ENCODE measurements around the gene ARHGEF18. TPM values are rescaled to one million over a fixed set of nuclear protein-coding genes. Genes with fewer than 3 reads are reported as not detected.

Gene ARHGEF18
- total RNA-seq, 1 experiment from 2014 or later, result 48.3 TPM

GRCh38 chr19:7386308-7386707 is 37.6 kb downstream of the ARHGEF18 start:
- Histone ChIP-seq H3K4me3 (ENCODE audit: insufficient read depth, low read depth, low read length) (no peak overlapping the region), H3K27me3 (ENCODE audit: control insufficient read depth, insufficient read depth, low read length) (no peaks in the 10 kb centered on the region; the same call in 1 of the 2 replicates), H3K36me3 (replicated peaks; ENCODE audit: control insufficient read depth, insufficient read depth, low read length) (no peaks in the 10 kb centered on the region)
- DNase-seq, result peak; percentile 60

GRCh38 chr19:7386769-7387168 is 38.0 kb downstream of the ARHGEF18 start:
- H3K36me3 ChIP-seq (replicated peaks; ENCODE audit: control insufficient read depth, insufficient read depth, low read length), result no peaks in the 10 kb centered on the region
- peak; percentile 13 for DNase-seq
- H3K27me3 ChIP-seq (ENCODE audit: control insufficient read depth, insufficient read depth, low read length), result no peaks in the 10 kb centered on the region; the same call in 1 of the 2 replicates
- H3K4me3 ChIP-seq (ENCODE audit: insufficient read depth, low read depth, low read length), result no peak overlapping the region

- peak; percentile 3 for DNase-seq
- no peak overlapping the region for H3K4me3 ChIP-seq (ENCODE audit: insufficient read depth, low read depth, low read length)
- no peaks in the 10 kb centered on the region for H3K36me3 ChIP-seq (replicated peaks; ENCODE audit: control insufficient read depth, insufficient read depth, low read length)
- no peaks in the 10 kb centered on the region; the same call in 1 of the 2 replicates for H3K27me3 ChIP-seq (ENCODE audit: control insufficient read depth, insufficient read depth, low read length)
Measured at GRCh38 chr19:7391218-7391670, 42.5 kb downstream of the ARHGEF18 start.

- no peak for DNase-seq
- no peaks in the 10 kb centered on the region for H3K27me3 ChIP-seq (ENCODE audit: control insufficient read depth, insufficient read depth, low read length)
Measured at GRCh38 chr19:7393459-7393858, 44.7 kb downstream of the ARHGEF18 start.

GRCh38 chr19:7393939-7394730 is 45.4 kb downstream of the ARHGEF18 start:
- no peaks in the 10 kb centered on the region for H3K36me3 ChIP-seq (replicated peaks; ENCODE audit: control insufficient read depth, insufficient read depth, low read length)
- DNase-seq, result no peak

More at GRCh38 chr19:7393459-7393858, 44.7 kb downstream of the ARHGEF18 start:
- H3K4me3 ChIP-seq (ENCODE audit: insufficient read depth, low read depth, low read length), result no peak overlapping the region
- no peaks in the 10 kb centered on the region for H3K36me3 ChIP-seq (replicated peaks; ENCODE audit: control insufficient read depth, insufficient read depth, low read length)

GRCh38 chr19:7394731-7395359 is 46.1 kb downstream of the ARHGEF18 start:
- Histone ChIP-seq H3K4me3 (ENCODE audit: insufficient read depth, low read depth, low read length) (peak overlapping the region; percentile 89), H3K36me3 (replicated peaks; ENCODE audit: control insufficient read depth, insufficient read depth, low read length) (no peaks in the 10 kb centered on the region), H3K27me3 (ENCODE audit: control insufficient read depth, insufficient read depth, low read length) (no peaks in the 10 kb centered on the region)
- peak; percentile 99 for DNase-seq

More at GRCh38 chr19:7393939-7394730, 45.4 kb downstream of the ARHGEF18 start:
- Histone ChIP-seq H3K4me3 (ENCODE audit: insufficient read depth, low read depth, low read length) (peak overlapping the region; percentile 89), H3K27me3 (ENCODE audit: control insufficient read depth, insufficient read depth, low read length) (no peaks in the 10 kb centered on the region)

- DNase-seq, result peak; percentile 69
- no peaks in the 10 kb centered on the region for H3K36me3 ChIP-seq (replicated peaks; ENCODE audit: control insufficient read depth, insufficient read depth, low read length)
- peak overlapping the region; percentile 89 for H3K4me3 ChIP-seq (ENCODE audit: insufficient read depth, low read depth, low read length)
- H3K27me3 ChIP-seq (ENCODE audit: control insufficient read depth, insufficient read depth, low read length), result no peaks in the 10 kb centered on the region
Measured at GRCh38 chr19:7395360-7396066, 46.8 kb downstream of the ARHGEF18 start.

GRCh38 chr19:7397687-7398086 is 49.0 kb downstream of the ARHGEF18 start:
- Histone ChIP-seq H3K27me3 (ENCODE audit: control insufficient read depth, insufficient read depth, low read length) (no peaks in the 10 kb centered on the region), H3K4me3 (ENCODE audit: insufficient read depth, low read depth, low read length) (no peak overlapping the region), H3K36me3 (replicated peaks; ENCODE audit: control insufficient read depth, insufficient read depth, low read length) (no peaks in the 10 kb centered on the region)
- no peak for DNase-seq

Other genes with a start within 250 kb of the ARHGEF18 start
- 10.0 and 13.6 TPM in 2 replicates for gene INSR, start 54.5 kb upstream of the ARHGEF18 start, total RNA-seq (2014; rRNA removed; shearing (Covaris generic))
- 2.4 and 3.5 TPM in 2 replicates for gene PEX11G, start 140.1 kb downstream of the ARHGEF18 start, total RNA-seq (2014; rRNA removed; shearing (Covaris generic))
- 52.1 and 54.8 TPM in 2 replicates for gene ZNF358, start 167.2 kb downstream of the ARHGEF18 start, total RNA-seq (2014; rRNA removed; shearing (Covaris generic))
- 6.8 and 6.9 TPM in 2 replicates for gene MCOLN1, start 173.7 kb downstream of the ARHGEF18 start, total RNA-seq (2014; rRNA removed; shearing (Covaris generic))
- gene PNPLA6, start 186.8 kb downstream of the ARHGEF18 start, total RNA-seq (2014; rRNA removed; shearing (Covaris generic)), result 87.4 and 114 TPM in 2 replicates
- gene CAMSAP3, start 246.9 kb downstream of the ARHGEF18 start, total RNA-seq (2014; rRNA removed; shearing (Covaris generic)), result 7.3 and 8.2 TPM in 2 replicates

Data from H7 (cell line).